Measurements from ENCODE around the gene TMEM178B. TPM values are rescaled to one million over a fixed set of nuclear protein-coding genes. Genes with fewer than 3 reads are reported as not detected.

Gene TMEM178B
- total RNA-seq, 1 donor: 0.43 TPM

GRCh38 chr7:141451232-141451631 lies 377.4 kb downstream of the TMEM178B start:
- H3K4me3 ChIP-seq (ENCODE audit: low read depth, low read length): no peak overlapping the region
- TF ChIP-seq CTCF (IDR thresholded peaks at IDR 0.05; ENCODE audit: insufficient read depth, low read depth, low read length): no peak
- no peak for DNase-seq (ENCODE audit: low read depth)

- TF ChIP-seq CTCF (IDR thresholded peaks at IDR 0.05; ENCODE audit: insufficient read depth, low read depth, low read length): no peak
- no peak for DNase-seq (ENCODE audit: low read depth)
These were observed 379.0 kb downstream of the TMEM178B start for GRCh38 chr7:141452911-141453310.

GRCh38 chr7:141454338-141454737 lies 380.5 kb downstream of the TMEM178B start:
- TF ChIP-seq CTCF (IDR thresholded peaks at IDR 0.05; ENCODE audit: insufficient read depth, low read depth, low read length): no peak
- no peak overlapping the region for H3K4me3 ChIP-seq (ENCODE audit: low read depth, low read length)
- no peak for DNase-seq (ENCODE audit: low read depth)

More at GRCh38 chr7:141452911-141453310, 379.0 kb downstream of the TMEM178B start:
- no peak overlapping the region for H3K4me3 ChIP-seq (ENCODE audit: low read depth, low read length)

- DNase-seq (ENCODE audit: low read depth): no peak
- no peak for TF ChIP-seq CTCF (IDR thresholded peaks at IDR 0.05; ENCODE audit: insufficient read depth, low read depth, low read length)
- no peak overlapping the region for H3K4me3 ChIP-seq (ENCODE audit: low read depth, low read length)
These were observed 381.9 kb downstream of the TMEM178B start for GRCh38 chr7:141455723-141456122.

GRCh38 chr7:141456298-141456697 lies 382.4 kb downstream of the TMEM178B start:
- no peak for TF ChIP-seq CTCF (IDR thresholded peaks at IDR 0.05; ENCODE audit: insufficient read depth, low read depth, low read length)
- H3K4me3 ChIP-seq (ENCODE audit: low read depth, low read length): no peak overlapping the region
- DNase-seq (ENCODE audit: low read depth): no peak

GRCh38 chr7:141456711-141457110 lies 382.8 kb downstream of the TMEM178B start:
- no peak overlapping the region for H3K4me3 ChIP-seq (ENCODE audit: low read depth, low read length)
- TF ChIP-seq CTCF (IDR thresholded peaks at IDR 0.05; ENCODE audit: insufficient read depth, low read depth, low read length): no peak
- DNase-seq (ENCODE audit: low read depth): no peak
